ENCODE data around the gene PLOD1. TPM values are rescaled to one million over a fixed set of nuclear protein-coding genes. Genes with fewer than 3 reads are reported as not detected.

PLOD1 gene
- total and polyA plus RNA-seq, 4 donors: 48.0 to 82.9 (median 63.9) TPM

DNA sequence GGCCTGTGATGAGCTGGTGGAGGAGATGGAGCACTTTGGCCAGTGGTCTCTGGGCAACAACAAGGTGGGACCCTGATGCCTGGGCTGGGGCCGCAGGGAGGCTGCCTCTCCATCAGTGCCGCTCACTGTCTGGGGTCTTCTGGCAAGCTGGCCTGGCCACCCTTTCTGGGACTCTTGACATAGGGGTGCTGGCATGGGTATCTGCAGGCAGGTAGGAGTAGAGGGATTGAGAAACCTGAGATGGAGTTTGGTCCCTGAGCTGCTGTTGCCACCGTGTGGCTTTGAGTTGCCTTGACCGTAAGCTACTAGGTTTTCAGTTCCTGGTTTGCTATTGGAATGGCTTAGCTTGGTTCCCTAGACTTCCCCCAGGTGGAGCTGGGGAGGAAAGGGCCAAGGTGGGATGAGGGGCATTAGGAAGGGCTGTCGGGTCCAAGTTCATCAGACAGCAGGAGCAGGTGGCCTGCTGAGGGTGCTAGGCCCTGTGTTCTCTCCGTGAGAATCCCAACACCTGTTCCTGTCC is 32.6 kb downstream of the PLOD1 start (continued):
- TF ChIP-seq, protein P1, sequence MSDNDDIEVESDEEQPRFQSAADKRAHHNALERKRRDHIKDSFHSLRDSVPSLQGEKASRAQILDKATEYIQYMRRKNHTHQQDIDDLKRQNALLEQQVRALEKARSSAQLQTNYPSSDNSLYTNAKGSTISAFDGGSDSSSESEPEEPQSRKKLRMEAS (IDR thresholded peaks at IDR 0.05): no peak
- TF ChIP-seq, protein P2, sequence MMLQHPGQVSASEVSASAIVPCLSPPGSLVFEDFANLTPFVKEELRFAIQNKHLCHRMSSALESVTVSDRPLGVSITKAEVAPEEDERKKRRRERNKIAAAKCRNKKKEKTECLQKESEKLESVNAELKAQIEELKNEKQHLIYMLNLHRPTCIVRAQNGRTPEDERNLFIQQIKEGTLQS (IDR thresholded peaks at IDR 0.05): no peak
- no peak for TF ChIP-seq GABPA (IDR thresholded peaks at IDR 0.05 in 1 of 2, conservative IDR thresholded peaks at IDR 0.05 in 1 of 2)
- peak; percentile 16 for TF ChIP-seq SP1 (IDR thresholded peaks at IDR 0.05)
- peak; percentile 55 for TF ChIP-seq HNF4G (IDR thresholded peaks at IDR 0.05)

DNA sequence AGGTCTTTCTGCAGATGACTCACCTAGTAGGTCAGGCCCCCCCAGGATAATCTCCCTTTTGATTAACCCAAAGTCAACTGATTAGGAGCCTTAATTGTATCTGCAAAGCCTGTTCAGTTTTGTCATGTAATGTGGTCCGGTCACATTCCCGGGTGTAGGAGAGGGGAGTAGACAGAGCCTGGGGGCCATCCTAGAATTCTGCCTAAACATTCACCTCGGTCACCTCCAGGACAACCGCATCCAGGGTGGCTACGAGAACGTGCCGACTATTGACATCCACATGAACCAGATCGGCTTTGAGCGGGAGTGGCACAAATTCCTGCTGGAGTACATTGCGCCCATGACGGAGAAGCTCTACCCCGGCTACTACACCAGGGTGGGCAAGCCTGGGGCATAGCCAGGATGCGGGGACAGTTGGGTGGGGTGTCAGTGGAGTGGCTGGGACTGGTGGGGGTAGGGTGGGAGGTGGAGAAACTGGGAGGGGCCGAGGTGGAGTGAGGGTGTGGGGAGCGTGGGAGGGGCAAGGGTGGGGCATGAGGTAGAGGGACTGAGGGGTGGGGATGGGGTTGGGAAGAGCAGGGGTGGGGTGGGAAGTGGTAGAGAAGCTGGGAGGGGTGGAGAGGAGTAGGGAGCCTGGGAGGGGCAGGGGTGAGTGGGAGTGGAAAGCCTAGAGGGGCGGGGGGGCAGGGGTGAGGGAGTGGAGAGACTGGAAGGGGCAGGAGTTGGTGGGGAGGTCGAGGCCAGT is 36.1 kb downstream of the PLOD1 start:
- no peaks in the 10 kb centered on the region for H3K4me1 ChIP-seq (ENCODE audit: control insufficient read depth in 4 of 4, insufficient read depth in 4 of 4, low read length in 3 of 4)
- peaks cover 10 to 37% (median 22%) of the 10 kb centered on the region in 4 donors for H3K36me3 ChIP-seq (ENCODE audit: control insufficient read depth in 4 of 4, insufficient read depth in 3 of 4, low read depth in 1 of 4, low read length in 3 of 4)
- H3K27me3 ChIP-seq (ENCODE audit: control insufficient read depth in 4 of 4, insufficient read depth in 4 of 4, low read length in 3 of 4): no peaks in the 10 kb centered on the region
- TF ChIP-seq HNF4G (IDR thresholded peaks at IDR 0.05): no peak
- no peak for TF ChIP-seq NR2F2 (IDR thresholded peaks at IDR 0.05)
- TF ChIP-seq, protein P3, sequence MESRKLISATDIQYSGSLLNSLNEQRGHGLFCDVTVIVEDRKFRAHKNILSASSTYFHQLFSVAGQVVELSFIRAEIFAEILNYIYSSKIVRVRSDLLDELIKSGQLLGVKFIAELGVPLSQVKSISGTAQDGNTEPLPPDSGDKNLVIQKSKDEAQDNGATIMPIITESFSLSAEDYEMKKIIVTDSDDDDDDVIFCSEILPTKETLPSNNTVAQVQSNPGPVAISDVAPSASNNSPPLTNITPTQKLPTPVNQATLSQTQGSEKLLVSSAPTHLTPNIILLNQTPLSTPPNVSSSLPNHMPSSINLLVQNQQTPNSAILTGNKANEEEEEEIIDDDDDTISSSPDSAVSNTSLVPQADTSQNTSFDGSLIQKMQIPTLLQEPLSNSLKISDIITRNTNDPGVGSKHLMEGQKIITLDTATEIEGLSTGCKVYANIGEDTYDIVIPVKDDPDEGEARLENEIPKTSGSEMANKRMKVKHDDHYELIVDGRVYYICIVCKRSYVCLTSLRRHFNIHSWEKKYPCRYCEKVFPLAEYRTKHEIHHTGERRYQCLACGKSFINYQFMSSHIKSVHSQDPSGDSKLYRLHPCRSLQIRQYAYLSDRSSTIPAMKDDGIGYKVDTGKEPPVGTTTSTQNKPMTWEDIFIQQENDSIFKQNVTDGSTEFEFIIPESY (IDR thresholded peaks at IDR 0.05): no peak
- no peak for TF ChIP-seq FOXA1 (IDR thresholded peaks at IDR 0.05)
- no peak overlapping the region for H3K4me3 ChIP-seq (ENCODE audit: low read depth in 1 of 3, low read length in 3 of 3)
- H3K9me3 ChIP-seq (ENCODE audit: control insufficient read depth in 4 of 4, low read length in 3 of 4): no peaks in the 10 kb centered on the region
- H3K9ac ChIP-seq (ENCODE audit: low read depth in 1 of 2, low read length in 2 of 2): no peak overlapping the region
- H3K27ac ChIP-seq (ENCODE audit: low read depth in 1 of 2, low read length in 2 of 2): no peak overlapping the region
- no peak for DNase-seq (ENCODE audit: low spot score)
- 91% methylated on average over 17 of the region's 17 CpGs for WGBS

DNA sequence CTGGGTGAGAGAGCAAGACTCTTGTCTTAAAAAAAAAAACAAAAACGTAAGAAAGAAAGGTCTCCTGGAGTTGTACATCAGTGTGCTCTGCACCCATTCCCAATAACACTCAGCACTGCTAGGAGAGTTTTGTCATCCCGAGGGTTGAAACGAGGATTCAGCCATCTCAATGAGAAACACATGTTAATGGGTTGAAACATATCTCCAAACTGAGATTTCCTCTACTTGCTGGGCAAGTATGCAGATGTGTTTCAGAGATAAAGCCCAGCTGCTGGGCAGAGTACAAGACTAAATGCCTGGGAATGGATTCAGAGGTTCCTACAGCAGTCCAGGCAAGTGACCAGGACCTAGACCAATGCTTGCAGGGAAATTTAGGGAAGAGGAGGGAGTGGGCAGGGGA is 43.1 kb downstream of the PLOD1 start:
- Histone ChIP-seq H3K27ac (ENCODE audit: low read depth in 1 of 2, low read length in 2 of 2) (no peak overlapping the region), H3K36me3 (ENCODE audit: control insufficient read depth in 4 of 4, insufficient read depth in 3 of 4, low read depth in 1 of 4, low read length in 3 of 4) (peaks cover 10 to 21% (median 16%) of the 10 kb centered on the region in 4 donors), H3K4me1 (ENCODE audit: control insufficient read depth in 4 of 4, insufficient read depth in 4 of 4, low read length in 3 of 4) (peaks cover 1 to 26% (median 25%) of the 10 kb centered on the region in 4 donors), H3K9ac (ENCODE audit: low read depth in 1 of 2, low read length in 2 of 2) (no peak overlapping the region), H3K9me3 (ENCODE audit: control insufficient read depth in 4 of 4, low read length in 3 of 4) (no peaks in the 10 kb centered on the region), H3K27me3 (ENCODE audit: control insufficient read depth in 4 of 4, insufficient read depth in 4 of 4, low read length in 3 of 4) (no peaks in the 10 kb centered on the region), H3K4me3 (ENCODE audit: low read depth in 1 of 3, low read length in 3 of 3) (no peak overlapping the region)
- TF ChIP-seq HNF4A (conservative IDR thresholded peaks at IDR 0.05) (no peak), NR2F2 (IDR thresholded peaks at IDR 0.05) (no peak), FOXA1 (IDR thresholded peaks at IDR 0.05) (no peak), TAF1 (conservative IDR thresholded peaks at IDR 0.05) (no peak), EGR1 (IDR thresholded peaks at IDR 0.05; ENCODE audit: low read depth in 2 of 2) (no peak), RXRA (IDR thresholded peaks at IDR 0.05) (no peak), RAD21 (IDR thresholded peaks at IDR 0.05) (no peak), FOXA2 (IDR thresholded peaks at IDR 0.05) (no peak), HNF4G (IDR thresholded peaks at IDR 0.05) (no peak), SP1 (IDR thresholded peaks at IDR 0.05) (no peak), GABPA (IDR thresholded peaks at IDR 0.05 in 1 of 2, conservative IDR thresholded peaks at IDR 0.05 in 1 of 2) (no peak), JUND (IDR thresholded peaks at IDR 0.05) (no peak), YY1 (IDR thresholded peaks at IDR 0.05) (no peak)
- TF ChIP-seq, protein P1 (IDR thresholded peaks at IDR 0.05): no peak
- TF ChIP-seq, protein P2 (IDR thresholded peaks at IDR 0.05): no peak
- TF ChIP-seq, protein P4, sequence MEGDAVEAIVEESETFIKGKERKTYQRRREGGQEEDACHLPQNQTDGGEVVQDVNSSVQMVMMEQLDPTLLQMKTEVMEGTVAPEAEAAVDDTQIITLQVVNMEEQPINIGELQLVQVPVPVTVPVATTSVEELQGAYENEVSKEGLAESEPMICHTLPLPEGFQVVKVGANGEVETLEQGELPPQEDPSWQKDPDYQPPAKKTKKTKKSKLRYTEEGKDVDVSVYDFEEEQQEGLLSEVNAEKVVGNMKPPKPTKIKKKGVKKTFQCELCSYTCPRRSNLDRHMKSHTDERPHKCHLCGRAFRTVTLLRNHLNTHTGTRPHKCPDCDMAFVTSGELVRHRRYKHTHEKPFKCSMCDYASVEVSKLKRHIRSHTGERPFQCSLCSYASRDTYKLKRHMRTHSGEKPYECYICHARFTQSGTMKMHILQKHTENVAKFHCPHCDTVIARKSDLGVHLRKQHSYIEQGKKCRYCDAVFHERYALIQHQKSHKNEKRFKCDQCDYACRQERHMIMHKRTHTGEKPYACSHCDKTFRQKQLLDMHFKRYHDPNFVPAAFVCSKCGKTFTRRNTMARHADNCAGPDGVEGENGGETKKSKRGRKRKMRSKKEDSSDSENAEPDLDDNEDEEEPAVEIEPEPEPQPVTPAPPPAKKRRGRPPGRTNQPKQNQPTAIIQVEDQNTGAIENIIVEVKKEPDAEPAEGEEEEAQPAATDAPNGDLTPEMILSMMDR (IDR thresholded peaks at IDR 0.05; ENCODE audit: low read depth, low read length, missing input control): no peak
- TF ChIP-seq, protein P3 (IDR thresholded peaks at IDR 0.05): no peak
- TF ChIP-seq, protein P5, sequence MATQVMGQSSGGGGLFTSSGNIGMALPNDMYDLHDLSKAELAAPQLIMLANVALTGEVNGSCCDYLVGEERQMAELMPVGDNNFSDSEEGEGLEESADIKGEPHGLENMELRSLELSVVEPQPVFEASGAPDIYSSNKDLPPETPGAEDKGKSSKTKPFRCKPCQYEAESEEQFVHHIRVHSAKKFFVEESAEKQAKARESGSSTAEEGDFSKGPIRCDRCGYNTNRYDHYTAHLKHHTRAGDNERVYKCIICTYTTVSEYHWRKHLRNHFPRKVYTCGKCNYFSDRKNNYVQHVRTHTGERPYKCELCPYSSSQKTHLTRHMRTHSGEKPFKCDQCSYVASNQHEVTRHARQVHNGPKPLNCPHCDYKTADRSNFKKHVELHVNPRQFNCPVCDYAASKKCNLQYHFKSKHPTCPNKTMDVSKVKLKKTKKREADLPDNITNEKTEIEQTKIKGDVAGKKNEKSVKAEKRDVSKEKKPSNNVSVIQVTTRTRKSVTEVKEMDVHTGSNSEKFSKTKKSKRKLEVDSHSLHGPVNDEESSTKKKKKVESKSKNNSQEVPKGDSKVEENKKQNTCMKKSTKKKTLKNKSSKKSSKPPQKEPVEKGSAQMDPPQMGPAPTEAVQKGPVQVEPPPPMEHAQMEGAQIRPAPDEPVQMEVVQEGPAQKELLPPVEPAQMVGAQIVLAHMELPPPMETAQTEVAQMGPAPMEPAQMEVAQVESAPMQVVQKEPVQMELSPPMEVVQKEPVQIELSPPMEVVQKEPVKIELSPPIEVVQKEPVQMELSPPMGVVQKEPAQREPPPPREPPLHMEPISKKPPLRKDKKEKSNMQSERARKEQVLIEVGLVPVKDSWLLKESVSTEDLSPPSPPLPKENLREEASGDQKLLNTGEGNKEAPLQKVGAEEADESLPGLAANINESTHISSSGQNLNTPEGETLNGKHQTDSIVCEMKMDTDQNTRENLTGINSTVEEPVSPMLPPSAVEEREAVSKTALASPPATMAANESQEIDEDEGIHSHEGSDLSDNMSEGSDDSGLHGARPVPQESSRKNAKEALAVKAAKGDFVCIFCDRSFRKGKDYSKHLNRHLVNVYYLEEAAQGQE (IDR thresholded peaks at IDR 0.05): no peak
- WGBS: 90% methylated on average over 3 of the region's 3 CpGs
- no peak for DNase-seq (ENCODE audit: low spot score)
